ENCODE data around the gene TIRAP. TPM values are rescaled to one million over a fixed set of nuclear protein-coding genes. Genes with fewer than 3 reads are reported as not detected.

TIRAP gene
- total RNA-seq, 1 experiment from 2014 or later = 11.9 TPM

DNA sequence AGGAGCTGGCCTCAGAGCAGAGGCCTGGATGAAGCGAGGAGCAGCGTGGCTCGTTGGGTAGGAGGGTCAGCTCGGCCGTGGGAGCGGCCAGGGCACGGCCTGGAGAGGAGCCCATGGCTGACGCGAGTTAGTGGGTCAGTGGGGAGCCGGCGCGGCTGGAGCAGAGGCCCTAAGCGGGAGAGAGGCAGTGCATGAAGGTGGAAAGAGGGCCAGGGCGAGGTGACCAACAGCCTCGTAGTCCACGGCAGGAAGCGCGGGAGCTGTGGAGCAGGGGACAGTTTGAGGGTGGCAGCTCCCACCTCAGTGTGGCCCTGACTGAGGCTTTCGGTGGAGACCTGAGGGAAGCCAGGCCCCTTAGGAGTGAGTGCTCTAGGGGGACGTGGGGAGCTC is 45.1 kb downstream of the TIRAP start:
- TF ChIP-seq, protein P1, sequence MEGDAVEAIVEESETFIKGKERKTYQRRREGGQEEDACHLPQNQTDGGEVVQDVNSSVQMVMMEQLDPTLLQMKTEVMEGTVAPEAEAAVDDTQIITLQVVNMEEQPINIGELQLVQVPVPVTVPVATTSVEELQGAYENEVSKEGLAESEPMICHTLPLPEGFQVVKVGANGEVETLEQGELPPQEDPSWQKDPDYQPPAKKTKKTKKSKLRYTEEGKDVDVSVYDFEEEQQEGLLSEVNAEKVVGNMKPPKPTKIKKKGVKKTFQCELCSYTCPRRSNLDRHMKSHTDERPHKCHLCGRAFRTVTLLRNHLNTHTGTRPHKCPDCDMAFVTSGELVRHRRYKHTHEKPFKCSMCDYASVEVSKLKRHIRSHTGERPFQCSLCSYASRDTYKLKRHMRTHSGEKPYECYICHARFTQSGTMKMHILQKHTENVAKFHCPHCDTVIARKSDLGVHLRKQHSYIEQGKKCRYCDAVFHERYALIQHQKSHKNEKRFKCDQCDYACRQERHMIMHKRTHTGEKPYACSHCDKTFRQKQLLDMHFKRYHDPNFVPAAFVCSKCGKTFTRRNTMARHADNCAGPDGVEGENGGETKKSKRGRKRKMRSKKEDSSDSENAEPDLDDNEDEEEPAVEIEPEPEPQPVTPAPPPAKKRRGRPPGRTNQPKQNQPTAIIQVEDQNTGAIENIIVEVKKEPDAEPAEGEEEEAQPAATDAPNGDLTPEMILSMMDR (IDR thresholded peaks at IDR 0.05; ENCODE audit: unreplicated experiment) = no peak
- Mint-ChIP-seq H3K4me1 (ENCODE audit: insufficient read depth, unreplicated experiment) (peaks cover 11% of the 10 kb centered on the region), H3K36me3 (ENCODE audit: insufficient read depth, unreplicated experiment) (peaks cover 6% of the 10 kb centered on the region), H3K4me3 (ENCODE audit: unreplicated experiment) (no peak overlapping the region), H3K27ac (ENCODE audit: low read depth, unreplicated experiment) (no peak overlapping the region), H3K9me3 (ENCODE audit: unreplicated experiment) (no peaks in the 10 kb centered on the region), H3K27me3 (ENCODE audit: insufficient read depth, unreplicated experiment) (no peaks in the 10 kb centered on the region)
- no TSS peak for BruUV-seq (replicated peaks)
- DNase-seq (ENCODE audit: unreplicated experiment) = no peak
- ChIA-PET POLR2A (no interaction called here), CTCF (interaction anchor here (0.6 to 2.4 kb wide), 4 partner anchors 13 to 153 kb away, joined by 3 to 10 read pairs (median 4); no protein-coding TSS in a partner anchor)
- intact Hi-C loops (cut with micrococcal nuclease) = no loop called here

DNA sequence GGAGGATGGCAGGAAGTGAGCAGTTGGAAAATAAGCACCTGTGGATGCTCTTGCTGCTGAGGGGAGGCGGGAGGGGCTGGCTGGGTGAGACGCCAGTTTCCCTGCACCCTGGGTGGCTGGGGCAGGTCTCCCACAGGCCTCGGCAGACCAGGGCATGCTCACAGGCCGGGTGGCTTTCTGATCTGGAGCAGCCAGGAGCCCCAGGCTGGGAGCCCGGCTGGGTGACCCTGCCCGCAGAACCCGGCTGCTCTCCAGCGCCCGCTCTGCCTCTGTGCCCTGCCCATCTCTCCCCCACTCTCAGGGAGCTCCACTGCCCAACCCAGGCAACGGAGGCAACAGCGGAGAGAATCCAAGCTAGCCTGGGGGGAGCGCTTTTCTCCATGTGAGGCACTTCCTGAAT is 45.6 kb downstream of the TIRAP start:
- TF ChIP-seq, protein P1 (IDR thresholded peaks at IDR 0.05; ENCODE audit: unreplicated experiment) = no peak
- H3K4me3 Mint-ChIP-seq (ENCODE audit: unreplicated experiment) = no peak overlapping the region
- H3K36me3 Mint-ChIP-seq (ENCODE audit: insufficient read depth, unreplicated experiment) = peaks cover 6% of the 10 kb centered on the region
- H3K27me3 Mint-ChIP-seq (ENCODE audit: insufficient read depth, unreplicated experiment) = no peaks in the 10 kb centered on the region
- ChIA-PET CTCF (interaction anchor here (0.6 to 2.4 kb wide), 4 partner anchors 13 to 152 kb away, joined by 3 to 10 read pairs (median 4); no protein-coding TSS in a partner anchor), POLR2A (no interaction called here)
- intact Hi-C loops (cut with micrococcal nuclease) = no loop called here
- H3K27ac Mint-ChIP-seq (ENCODE audit: low read depth, unreplicated experiment) = no peak overlapping the region
- no TSS peak for BruUV-seq (replicated peaks)
- H3K9me3 Mint-ChIP-seq (ENCODE audit: unreplicated experiment) = no peaks in the 10 kb centered on the region
- H3K4me1 Mint-ChIP-seq (ENCODE audit: insufficient read depth, unreplicated experiment) = peaks cover 15% of the 10 kb centered on the region
- no peak for DNase-seq (ENCODE audit: unreplicated experiment)

DNA sequence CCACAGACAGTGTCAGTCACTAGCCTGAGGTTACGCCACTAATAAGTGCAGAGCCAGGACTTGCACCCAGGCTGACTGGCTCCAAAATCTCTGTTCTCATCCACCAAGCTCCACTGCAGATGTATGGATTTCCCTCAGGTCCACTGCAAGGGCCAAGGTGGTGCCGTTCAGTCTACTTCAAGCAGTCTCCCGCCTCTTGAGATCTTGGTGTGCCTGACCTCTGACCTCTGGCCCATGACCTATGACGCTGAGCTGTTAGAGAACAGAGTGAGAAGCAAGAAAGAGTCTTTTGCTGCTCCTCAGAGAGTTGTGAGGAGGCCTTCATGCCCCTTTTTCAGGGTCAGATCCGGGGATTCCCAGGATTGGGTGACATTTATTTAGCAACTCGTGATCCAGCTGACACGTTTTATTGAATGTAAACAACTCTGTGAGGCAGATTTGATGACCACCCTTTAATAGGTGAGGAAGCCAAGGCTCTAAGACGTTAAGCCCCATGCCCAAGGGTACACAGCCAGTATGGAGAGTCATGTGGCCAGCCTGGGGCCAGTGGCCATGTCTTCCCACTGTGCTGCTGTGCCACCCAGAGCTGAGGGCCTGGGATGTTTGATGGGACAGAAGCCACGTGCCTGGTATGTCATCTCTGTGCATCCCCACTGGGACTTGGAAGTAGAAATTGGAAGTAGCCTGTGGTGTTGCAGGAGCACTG is 46.2 kb downstream of the TIRAP start:
- Mint-ChIP-seq H3K36me3 (ENCODE audit: insufficient read depth, unreplicated experiment) (peaks cover 12% of the 10 kb centered on the region), H3K4me3 (ENCODE audit: unreplicated experiment) (no peak overlapping the region), H3K27me3 (ENCODE audit: insufficient read depth, unreplicated experiment) (no peaks in the 10 kb centered on the region), H3K9me3 (ENCODE audit: unreplicated experiment) (no peaks in the 10 kb centered on the region), H3K4me1 (ENCODE audit: insufficient read depth, unreplicated experiment) (peaks cover 16% of the 10 kb centered on the region), H3K27ac (ENCODE audit: low read depth, unreplicated experiment) (no peak overlapping the region)
- POLR2A ChIA-PET = no interaction called here
- CTCF ChIA-PET = interaction anchor here (1.0 to 2.4 kb wide), 3 partner anchors 18 to 152 kb away, joined by 4 to 10 read pairs (median 4); no protein-coding TSS in a partner anchor
- BruUV-seq (replicated peaks) = no TSS peak
- TF ChIP-seq, protein P1 (IDR thresholded peaks at IDR 0.05; ENCODE audit: unreplicated experiment) = no peak
- DNase-seq (ENCODE audit: unreplicated experiment) = no peak
- intact Hi-C loops (cut with micrococcal nuclease) = no loop called here

DNA sequence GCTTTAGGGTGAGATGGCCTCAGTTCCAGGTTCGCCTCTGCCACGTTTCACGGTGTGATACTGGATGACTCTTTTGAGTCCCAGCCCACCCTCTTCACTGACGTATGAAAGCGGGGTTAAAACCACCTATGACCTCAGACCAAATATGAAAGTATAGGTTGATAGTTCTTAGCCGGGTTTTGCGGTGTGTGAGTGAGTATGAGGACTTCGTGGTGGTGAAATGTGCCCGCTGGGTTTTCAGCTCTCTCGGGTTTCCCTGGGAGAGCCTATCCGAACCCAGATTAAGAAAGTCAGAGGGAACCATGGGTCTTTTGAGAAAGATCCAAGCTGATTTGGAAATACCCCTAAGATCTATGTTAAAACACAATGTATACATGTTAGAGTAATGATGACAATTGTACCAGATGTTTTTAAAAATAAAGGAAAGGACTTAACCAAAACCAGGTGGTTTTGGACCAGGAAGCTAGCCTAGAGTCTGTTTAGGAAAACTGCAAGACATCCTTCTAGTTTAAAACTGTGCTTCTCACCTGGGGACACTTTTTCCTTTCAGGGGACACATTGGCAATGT is 46.8 kb downstream of the TIRAP start:
- peaks cover 13% of the 10 kb centered on the region for H3K36me3 Mint-ChIP-seq (ENCODE audit: insufficient read depth, unreplicated experiment)
- no peak overlapping the region for H3K4me3 Mint-ChIP-seq (ENCODE audit: unreplicated experiment)
- H3K27me3 Mint-ChIP-seq (ENCODE audit: insufficient read depth, unreplicated experiment) = no peaks in the 10 kb centered on the region
- H3K4me1 Mint-ChIP-seq (ENCODE audit: insufficient read depth, unreplicated experiment) = peaks cover 16% of the 10 kb centered on the region
- no TSS peak for BruUV-seq (replicated peaks)
- no peak overlapping the region for H3K27ac Mint-ChIP-seq (ENCODE audit: low read depth, unreplicated experiment)
- H3K9me3 Mint-ChIP-seq (ENCODE audit: unreplicated experiment) = no peaks in the 10 kb centered on the region
- TF ChIP-seq, protein P1 (IDR thresholded peaks at IDR 0.05; ENCODE audit: unreplicated experiment) = no peak
- CTCF ChIA-PET = interaction anchor here (0.6 to 1.0 kb wide), 2 partner anchors 151 to 158 kb away, joined by 3 to 4 read pairs; no protein-coding TSS in a partner anchor
- no peak for DNase-seq (ENCODE audit: unreplicated experiment)
- POLR2A ChIA-PET = no interaction called here
- intact Hi-C loops (cut with micrococcal nuclease) = no loop called here

Measured in MCF 10A (cell line).